Central memory CD4-positive, alpha-beta T cell (primary cell): Measurements from ENCODE around the gene HDLBP.
A peak's percentile ranks its signal among the peaks of the same experiment; 100 is the strongest.

ENCODE experiments used
- DNase-seq: peaks from one replicate; pipeline ENCODE4 v3.0.0; 2022

Gene HDLBP

DNA sequence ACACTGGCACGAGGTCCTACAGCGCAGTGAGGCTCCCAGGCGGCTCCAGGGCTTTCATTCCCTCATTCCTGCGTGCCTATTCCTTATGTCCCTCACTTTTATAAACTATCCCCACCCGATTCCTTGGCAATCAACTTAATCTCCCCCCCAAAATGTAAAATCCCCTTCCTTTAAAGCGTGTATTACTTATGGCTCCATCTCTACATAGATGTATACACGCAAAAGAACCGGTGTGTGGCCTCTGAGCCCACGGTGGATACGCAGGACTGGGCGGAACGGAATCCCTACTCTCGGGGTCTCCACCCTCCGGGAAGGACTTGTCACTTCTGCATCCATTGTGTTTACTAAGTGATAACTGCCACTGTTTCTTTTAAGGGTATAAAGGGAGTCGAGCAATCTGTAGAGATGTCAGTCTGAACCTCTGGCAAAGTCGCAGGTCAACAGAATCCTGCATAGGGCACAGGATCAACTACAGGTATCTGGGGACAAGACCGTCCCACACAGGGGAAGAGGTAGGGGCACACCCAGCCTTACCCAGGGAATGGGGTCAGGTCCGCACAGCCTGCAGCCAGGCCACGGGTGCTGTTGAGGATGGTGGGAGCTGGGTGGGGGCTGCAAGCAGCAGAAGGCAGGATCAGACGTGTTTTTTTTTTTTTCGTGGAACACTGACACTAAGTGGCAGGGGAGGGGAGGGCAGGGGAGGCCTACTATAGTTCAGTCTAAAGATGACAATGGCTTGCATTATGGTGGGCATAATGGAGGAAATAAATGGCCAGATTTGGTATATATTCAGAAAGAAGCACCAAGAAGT lies 42.1 kb downstream of the HDLBP start:
- DNase-seq, result no peak

DNA sequence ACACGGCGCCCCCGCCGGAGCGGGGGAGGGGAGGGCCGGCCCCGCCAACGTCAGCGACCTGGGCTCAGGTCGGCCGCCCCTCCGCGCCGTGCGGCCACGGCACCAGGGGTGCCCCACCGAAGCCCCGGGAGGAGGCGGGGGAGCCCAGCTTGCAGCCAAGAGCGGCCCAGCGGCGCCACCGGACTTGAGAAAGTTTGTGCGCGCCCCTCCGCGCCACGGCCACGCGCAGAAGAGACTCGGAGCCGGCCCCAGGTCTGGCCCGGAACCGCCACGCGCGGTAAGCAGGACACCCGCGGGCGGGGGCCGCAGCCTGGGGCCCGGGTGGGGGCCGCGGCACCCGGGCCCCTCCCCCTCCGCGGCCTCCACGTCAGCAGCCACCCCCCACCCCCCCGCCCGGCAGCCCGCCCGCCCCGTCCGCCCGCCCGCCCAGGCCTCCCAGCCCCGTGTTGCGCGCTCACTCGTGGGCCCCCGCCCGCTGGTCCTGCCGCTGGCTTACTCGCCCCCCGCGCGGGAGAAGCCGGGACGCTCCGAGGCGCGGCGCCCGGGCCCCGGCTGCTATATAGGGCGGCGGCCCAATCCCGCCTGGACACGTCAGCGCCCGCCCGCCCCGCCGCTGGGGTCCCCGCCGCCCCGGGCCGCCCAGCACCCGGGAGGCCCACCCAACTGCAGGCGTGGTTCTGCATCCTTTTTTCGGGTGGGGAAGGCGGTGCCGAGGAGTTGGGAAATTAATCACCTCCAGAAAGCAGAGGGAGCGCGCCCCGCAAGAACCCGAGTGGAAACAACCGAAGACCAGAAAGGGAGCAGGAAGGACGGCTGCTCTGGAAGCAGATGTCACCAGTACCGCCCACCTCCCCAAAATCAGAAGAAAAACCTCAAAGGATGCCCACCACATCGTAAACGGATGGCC lies 42.9 kb downstream of the HDLBP start:
- peak; percentile 31 for DNase-seq

DNA sequence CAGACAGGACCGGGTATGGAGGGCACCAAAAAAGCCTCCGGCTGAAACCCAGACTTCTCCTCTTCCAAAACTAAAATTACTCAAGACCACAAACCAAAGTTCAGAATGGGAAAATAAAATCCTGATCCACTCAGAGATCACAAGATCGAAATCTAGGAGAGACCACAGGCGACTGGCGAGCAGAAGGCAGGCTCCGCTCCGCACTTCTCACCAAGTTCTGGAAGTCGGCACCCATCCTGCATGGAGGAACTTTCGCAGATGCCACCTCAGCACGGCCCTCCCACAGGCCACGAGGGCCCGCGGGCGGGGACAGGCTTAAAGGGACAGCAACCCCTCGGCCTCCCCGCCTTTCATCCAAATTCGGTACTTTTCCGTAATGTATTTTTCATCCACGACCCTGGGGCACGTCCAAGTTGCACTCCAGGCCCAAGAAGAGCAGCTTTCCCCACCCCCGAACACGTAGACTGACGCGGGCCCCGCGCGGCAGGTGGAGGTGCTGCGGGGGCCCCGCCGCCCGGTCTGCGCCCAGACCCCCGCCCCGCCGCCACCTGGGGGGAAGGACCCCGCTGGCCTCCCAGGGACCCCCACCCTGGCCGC lies 43.7 kb downstream of the HDLBP start:
- peak; percentile 55 for DNase-seq

DNA sequence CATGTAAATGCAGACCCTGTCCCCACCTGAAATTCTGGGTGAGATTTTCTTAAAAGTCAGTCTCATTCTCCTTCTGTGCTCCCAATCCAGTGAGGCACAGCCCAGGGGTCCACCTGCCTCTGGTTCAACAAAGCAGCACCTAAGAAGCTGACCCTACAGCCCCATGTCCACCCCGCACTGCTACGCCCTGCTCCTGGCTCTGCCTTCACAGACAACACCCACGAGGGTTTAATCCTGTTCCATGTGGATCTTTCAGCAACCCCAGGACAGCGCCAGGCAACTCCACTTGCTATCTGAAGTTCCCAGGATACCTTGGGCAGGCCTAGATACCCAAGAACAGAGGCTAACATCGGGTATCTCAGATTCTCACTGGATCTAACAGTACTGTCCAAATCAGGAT lies 44.9 kb downstream of the HDLBP start:
- DNase-seq, result no peak

DNA sequence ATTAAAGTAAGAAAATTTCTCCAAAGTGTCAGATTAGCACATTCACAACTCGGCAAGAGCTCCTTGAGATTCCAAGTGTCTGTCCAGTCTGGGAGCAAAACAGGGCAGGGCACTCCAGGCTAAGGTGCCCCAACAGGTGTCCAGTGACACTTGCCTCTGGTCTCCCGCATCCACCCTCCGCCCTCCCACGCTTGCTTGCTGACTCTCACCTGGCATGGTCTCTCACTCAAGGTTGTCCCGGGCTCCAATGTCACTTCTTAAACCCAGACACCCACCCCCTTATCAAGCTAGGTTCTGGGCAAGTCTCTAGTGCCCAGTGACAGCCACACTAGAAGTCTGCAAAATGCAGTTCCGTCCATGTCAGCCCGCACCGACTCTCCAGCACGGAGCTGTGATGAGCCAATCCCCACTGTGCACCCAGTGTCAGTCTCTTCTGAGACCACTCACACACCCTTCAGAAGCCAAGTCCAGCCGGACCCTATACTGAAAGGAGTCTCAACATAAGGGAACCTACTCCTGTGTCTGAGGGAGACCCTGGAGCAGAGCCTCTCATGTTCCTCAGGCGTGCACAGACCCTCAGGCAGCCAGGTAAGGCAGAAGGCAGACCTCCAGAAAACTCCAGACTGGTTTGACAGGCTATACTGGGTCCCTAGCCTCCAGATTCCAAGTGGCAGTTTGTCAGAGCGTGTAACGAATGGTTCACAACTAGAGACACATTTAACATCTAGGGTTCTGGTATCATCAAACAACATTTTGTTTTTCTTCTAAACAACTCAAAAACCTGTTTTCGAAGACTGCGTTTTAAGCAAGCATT lies 45.6 kb downstream of the HDLBP start:
- DNase-seq, result no peak

DNA sequence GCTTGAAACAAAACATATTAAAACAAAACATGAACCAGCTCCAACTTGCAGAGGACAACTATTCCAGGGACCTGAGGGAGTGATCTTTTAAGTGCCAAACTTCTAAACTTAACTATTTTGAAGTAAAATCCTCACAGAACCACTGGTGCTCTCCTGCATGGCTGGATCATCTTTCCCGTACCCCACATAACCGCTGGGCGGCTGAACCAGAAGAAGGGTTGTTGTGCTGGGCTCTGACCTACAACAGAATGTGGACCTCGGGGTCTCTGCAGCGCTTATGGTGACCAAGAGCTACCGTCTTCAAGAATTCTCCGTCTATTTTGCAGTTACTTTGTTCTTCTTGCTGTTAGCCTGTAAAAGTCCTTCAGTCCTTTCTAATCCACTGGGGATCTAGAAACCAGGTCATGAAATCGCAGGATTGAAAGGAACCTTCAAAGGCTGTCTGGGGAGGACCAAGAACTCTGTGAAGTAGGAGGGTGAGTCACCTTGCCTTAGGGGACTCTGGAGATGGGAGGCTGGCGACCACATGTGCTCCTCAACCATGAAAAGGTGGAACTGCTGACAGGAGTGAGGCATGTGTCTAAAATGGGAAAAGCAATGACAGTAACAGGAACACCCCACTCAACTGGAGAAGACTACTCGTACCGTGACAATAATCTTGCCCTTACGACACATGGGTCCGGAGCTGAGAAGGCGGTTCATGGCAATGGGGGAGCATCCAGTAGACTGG lies 46.6 kb downstream of the HDLBP start:
- DNase-seq, result no peak

DNA sequence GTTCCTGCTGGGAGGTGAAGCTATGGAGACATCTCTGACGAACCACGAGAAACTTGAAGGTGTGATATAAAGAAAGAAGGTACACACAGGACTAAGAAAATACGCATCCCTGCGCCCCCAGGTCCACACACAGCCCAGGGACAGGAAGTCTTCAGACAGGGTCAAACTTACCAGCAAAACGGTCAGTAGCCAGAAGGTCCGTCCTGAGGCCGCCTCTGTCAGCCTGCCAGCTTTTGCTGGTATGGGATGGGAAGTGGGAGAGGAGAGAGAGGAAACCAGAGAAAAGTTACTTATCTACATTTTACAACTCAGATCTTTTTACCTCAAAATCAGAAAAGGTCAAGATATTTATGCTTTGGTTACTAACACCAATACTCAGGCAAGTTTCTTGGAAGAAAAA lies 47.2 kb downstream of the HDLBP start:
- DNase-seq, result no peak

DNA sequence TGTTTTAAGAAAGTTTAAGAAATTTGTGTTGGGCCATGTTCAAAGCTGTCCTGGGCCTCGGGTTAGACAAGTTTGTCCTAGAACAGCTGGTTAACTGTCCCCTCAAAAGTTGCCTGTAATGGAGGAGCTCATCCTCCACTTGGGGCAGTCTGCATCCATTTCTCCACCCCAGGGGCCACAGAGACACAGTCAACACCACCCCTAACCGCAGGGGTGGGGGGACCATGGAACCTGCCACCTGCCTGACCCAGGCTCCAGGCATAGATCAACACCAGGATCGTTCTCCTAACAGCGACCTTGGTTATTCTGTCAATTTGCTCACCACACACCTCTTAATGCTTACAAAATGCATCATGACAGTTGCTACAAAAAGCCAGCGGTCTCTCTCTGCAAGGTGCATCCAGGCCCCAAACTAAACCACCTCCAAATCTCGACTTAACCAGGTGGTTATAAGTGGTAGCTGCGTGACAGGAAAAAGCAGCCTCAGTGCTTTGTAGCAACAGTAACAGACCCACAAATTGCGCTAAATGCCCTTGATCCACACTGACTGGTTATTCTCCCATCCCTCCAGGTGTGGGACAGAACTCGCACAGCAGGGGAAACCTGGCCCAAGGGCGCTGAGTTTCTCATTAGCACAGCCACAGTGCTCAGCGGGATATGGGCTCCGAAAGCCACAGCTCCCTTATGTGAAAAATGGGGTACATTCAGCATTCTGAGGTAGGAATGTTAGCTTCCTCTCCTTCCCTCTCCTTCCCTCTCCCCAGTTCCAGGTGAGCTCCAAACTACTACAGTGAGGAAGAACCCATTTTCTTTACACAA lies 48.0 kb downstream of the HDLBP start:
- DNase-seq, result no peak

DNA sequence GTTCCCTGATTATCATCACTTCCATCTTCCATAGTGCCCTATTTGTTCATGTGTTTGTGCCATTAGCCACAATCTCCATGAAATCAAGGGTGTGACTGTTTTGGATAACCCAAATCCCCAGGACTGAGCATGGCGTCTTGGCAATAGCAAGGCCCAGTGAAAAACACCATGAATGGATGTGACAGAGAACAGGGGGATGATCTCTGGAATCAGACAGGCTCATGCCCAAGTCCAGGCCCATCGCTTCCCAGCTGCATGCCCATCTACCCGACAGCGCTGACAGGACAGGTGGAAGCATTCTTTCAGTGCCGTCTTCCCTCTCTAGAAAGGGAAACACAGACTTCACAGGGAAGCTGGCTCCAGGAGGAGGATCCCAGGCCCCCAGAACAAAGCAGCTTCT lies 50.0 kb downstream of the HDLBP start:
- no peak for DNase-seq

DNA sequence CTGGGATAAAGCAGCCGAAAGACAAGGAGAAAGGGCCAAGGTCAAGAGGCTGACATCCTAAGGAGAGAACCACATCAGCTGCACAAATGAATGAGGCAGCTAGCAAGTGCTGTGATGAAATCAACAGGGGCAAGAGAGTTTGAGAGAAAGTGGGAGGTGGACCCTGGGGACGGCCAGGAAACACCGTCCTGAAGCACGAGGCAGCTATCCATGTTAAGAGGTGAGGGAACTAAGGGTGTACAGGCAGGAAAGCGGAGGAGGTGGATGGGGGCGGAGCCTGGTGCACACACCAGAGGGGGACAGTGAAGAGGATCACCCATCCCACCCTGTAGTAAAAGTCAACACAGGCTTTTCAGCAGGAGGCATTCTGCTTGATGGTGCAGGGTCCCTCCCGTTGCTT lies 52.4 kb downstream of the HDLBP start:
- no peak for DNase-seq

DNA sequence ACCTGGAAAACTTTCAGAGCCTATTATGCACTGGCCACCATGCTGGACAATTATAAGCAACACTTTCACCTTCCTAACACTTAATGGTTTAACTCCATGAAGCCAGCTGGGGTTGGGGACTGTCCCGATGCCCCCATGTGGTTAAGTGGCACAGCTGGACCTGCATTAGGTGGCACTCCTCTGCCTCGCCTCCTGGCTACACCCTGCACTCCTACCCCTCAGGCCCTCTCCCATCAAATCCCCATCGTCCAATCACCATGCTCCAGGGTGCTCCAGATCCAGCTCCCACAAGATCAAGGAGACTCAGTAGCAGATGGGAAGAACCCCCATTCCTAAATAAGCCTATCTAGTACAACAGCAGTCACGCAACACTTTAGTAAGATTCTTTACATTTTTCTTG lies 53.8 kb downstream of the HDLBP start:
- no peak for DNase-seq

DNA sequence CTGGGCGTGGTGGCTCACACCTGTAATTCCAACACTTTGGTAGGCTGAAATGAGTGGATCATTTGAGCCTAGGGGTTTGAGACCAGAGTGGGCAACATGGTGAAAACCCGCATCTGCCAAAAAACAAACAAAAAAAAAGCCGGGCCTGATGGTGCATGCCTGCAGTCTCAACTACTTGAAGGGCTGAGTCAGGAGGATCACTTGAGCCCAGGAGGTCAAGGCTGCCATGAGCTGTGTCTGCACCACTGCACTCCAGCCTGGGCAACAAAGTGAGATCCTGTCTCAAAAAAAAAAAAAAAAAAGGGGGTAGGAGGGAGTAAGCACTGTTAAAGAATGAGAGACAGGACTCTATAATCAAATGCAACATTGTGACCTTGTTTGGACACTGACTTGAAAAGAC lies 54.6 kb downstream of the HDLBP start:
- DNase-seq, result no peak

DNA sequence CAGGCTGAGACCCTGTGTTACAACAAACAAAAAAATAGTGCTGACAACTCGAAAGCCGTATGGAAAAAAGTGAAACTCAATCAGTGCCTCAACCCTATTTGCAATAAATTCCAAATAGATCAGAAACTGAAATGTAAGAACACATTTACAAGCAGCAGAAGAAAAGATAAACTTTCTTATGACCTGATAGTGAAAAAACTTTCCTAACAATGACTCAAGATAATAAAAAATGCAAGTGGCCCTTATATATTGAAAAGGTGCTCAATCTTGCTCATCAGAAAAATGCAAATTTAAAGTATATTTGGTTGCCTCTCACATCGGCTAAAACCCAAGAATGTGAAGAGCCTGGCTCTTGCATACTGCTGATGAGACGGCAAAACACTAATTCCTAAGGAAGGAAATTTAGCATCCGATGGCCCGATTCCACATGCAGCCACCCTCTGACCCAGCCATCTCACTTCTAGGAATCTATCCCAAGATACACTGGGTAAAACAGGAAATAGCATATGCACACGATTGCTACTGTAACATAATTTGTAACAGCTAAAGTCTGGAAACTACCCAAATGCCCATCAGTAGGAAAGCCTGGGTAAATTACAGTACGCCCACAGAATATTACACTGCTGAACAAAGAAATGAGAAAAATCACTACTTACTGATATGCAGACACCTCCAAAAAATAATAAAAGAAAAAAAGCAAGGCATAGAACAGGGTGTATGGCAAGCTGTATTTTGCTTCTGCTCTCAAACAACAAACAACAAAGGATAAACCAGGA lies 56.8 kb downstream of the HDLBP start:
- DNase-seq, result no peak

DNA sequence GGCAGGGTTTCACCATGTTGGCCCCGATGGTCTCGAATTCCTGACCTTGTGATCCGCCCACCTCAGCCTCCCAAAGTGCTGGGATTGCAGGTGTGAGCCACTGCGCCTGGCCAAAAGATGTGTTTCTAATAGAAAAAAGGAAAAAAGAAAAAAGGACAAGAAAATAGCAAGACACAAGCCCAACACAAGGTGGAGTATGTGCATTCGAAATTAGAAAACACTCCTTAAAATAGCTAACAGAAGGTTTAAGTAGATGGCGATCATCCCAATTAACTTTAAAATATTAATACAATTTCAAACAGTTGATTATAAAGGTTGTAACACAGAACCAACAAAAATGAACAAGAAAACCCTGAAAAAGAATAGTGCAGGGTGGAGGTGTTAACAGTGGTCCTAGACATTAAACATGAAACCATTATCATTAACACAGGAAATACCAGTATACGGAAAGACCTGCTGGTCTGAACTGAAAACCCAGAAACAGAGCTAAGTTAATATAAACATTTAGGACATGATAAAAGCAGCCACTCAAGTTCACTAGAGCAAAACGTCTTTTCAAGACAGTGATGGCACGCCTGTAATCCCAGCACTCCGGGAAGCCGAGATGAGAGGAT lies 57.9 kb downstream of the HDLBP start:
- no peak for DNase-seq

DNA sequence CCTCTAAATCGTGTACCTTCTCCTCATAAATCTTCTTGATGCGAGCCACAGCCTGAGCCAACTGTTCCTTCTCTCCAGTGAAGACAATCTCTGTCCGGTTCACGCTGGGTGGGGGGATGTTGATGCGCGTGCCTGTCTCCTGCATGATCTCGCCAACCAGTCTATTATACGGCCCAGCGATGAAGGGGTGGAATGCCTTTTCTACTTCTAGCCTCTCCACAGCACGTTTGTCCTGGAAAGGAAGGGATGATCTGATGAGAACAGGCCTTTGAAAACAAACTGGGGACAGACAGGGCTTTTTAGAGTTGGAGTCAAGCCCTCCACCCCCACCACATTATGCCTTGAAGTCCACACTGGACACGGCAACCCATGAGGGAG lies 59.3 kb downstream of the HDLBP start:
- DNase-seq, result no peak

DNA sequence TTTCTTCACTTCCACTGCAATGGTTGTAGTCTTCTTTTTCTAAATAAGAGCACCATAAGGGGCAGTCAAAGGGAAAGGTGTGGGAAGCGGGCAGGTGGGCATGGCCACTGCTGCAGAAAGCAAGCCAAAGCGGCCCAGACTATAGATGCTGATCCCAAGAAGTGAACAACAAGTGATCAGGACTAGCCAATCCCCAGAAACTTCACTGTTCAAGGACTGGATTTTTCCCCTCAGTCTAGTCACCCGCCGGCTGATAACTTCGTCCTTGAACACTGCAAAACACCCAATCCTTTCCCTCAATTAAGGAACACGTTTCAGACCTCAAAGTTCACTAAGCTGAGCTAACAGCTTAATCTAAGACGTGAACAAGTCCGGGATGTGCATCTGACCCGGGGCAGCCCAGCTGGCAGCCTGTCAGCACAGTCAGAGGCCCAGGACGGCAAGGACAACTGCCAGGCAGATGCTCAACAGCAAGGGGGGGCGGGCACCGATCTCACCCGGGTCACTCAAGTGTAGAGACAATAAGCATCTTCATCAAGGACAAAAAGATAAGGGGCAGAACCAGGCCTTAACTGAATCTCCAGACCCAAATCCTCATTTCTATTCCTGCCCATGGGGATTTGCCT lies 59.8 kb downstream of the HDLBP start:
- no peak for DNase-seq

DNA sequence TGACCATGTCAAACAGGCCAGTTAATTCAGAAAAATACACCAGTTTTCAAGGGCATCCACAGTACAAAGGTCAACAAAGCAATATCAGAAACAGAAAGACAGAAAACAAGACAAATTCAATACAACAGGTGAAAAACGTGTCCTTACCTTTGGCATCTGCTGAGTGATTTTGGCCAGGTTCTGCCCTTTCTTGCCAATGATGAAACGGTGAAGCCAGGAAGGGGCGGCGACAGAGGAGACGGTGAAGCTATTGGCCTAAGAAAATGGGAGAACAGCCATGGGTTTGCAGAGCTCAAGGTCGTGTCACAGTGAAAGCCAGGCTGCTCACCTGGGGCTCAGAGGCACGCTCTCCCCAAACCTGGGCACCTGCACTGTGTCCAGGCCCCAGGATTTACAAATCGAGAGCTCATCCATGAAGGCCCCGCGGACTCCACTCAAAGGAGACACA lies 60.5 kb downstream of the HDLBP start:
- DNase-seq, result no peak

DNA sequence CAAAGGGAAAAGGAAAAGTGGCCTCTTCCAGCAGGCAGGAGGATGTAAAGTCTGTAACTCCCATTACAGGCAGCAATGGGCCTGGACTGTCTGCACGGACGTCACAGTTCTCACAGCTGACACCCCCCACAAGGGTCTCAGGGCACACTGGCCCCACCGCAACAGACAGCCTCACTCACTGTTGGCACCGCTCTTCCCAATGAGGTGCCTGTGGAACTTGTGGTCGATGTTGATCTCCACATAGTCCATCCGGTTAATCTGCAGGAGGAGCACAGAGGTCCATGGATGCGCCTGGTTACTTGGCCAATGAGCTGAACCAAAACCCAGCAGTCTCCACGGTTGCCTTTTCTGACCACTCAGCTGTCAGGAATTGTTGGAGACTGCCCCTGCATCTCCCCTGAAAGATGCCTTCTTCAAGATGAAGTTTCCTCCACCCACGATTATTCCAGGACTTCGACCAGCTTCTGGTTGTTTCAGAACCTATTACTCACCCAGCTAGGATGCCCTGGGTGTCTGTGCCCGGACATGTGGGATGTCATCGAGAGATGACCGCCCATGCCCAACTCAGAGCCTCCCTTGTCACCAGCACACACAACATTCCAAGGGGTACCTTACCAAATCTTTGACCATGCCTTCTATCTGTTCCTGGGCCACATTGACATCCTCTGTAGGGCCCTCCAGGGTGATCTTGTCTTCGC lies 62.5 kb downstream of the HDLBP start:
- no peak for DNase-seq

DNA sequence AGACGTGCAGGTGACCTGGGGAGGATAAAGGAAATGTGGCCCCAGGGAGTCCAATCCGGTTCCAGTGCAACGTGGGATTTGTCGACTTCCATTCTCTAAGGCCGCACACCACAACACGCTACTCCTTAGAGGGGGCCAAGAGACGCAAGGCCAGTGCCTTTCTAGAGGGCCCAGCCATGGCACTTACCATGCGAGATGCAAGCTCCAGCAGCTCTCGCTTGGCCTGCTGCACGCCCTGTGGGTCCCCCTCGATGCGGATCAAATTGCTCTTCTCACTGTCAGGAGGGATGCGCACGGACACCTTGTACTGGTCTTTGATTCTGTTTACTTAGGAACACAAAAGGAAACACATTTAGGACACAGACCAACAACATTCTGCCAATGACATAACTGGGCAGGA lies 65.8 kb downstream of the HDLBP start:
- no peak for DNase-seq
